Loucy (cell line): Measurements from ENCODE around the gene NAXD.
"Not testable (repeated sequence)": the region's sequence is repeated elsewhere in the genome, so short reads cannot be mapped to it uniquely, and the experiment has no call there.

ENCODE experiments used
- H2AFZ ChIP-seq: fragments of 200-600 bp; sonication (generic); 2 replicates; pipeline ENCODE4 v1.6.0; 2016; ENCODE audit warnings: antibody characterized with exemption, mild to moderate bottlenecking, low read length, moderate library complexity
- H3F3A ChIP-seq: fragments of 200-600 bp; 2 replicates; pipeline ENCODE4 v1.6.0; 2016; ENCODE audit warnings: antibody characterized with exemption, low read depth, mild to moderate bottlenecking
- H3K27me3 ChIP-seq: fragments of 200-600 bp; sonication (generic); 2 replicates; pipeline ENCODE4 v1.6.1; 2014; ENCODE audit warnings: low read length, mild to moderate bottlenecking; ENCODE audit not compliant: insufficient read depth, poor library complexity, severe bottlenecking
- H3K36me3 ChIP-seq: fragments of 200-600 bp; sonication (generic); 2 replicates; pipeline ENCODE4 v1.6.1; 2016; ENCODE audit warnings: low read length; ENCODE audit not compliant: insufficient read depth
- H3K4me1 ChIP-seq: fragments of 200-600 bp; sonication (generic); 2 replicates; pipeline ENCODE4 v1.5.1; 2014; ENCODE audit warnings: low read length, mild to moderate bottlenecking; ENCODE audit not compliant: insufficient read depth, poor library complexity, severe bottlenecking
- H3K4me2 ChIP-seq: fragments of 200-600 bp; sonication (generic); 2 replicates; pipeline ENCODE4 v1.6.0; 2014; ENCODE audit warnings: antibody characterized with exemption, low read length, low read depth, mild to moderate bottlenecking; ENCODE audit not compliant: poor library complexity, severe bottlenecking
- H3K4me3 ChIP-seq: fragments of 200-600 bp; sonication (generic); 2 replicates; pipeline ENCODE4 v1.5.1; 2014; ENCODE audit warnings: low read length, mild to moderate bottlenecking, mixed read lengths; ENCODE audit not compliant: poor library complexity, severe bottlenecking
- H3K79me2 ChIP-seq: fragments of 200-600 bp; sonication (generic); 2 replicates; pipeline ENCODE4 v1.6.1; 2014; ENCODE audit warnings: low read length; ENCODE audit not compliant: insufficient read depth
- H3K9ac ChIP-seq: fragments of 200-600 bp; sonication (generic); 2 replicates; pipeline ENCODE4 v1.6.0; 2014; ENCODE audit warnings: mild to moderate bottlenecking, low read depth, low read length, moderate library complexity; ENCODE audit not compliant: poor library complexity, severe bottlenecking
- H3K9me2 ChIP-seq: fragments of 200-600 bp; sonication (generic); replicated peaks from 2 replicates; pipeline ENCODE4 v1.6.1; 2016; ENCODE audit warnings: low read depth, low read length, mixed read lengths
- H3K9me3 ChIP-seq: fragments of 200-600 bp; sonication (generic); 2 replicates; pipeline ENCODE4 v1.6.1; 2014; ENCODE audit warnings: mild to moderate bottlenecking, antibody characterized with exemption, low read length, low read depth; ENCODE audit not compliant: insufficient read depth
- H4K20me1 ChIP-seq: fragments of 200-600 bp; sonication (generic); 2 replicates; pipeline ENCODE4 v1.6.0; 2014; ENCODE audit warnings: antibody characterized with exemption, low read length, mild to moderate bottlenecking; ENCODE audit not compliant: insufficient read depth, poor library complexity, severe bottlenecking
- EZH2phosphoT487 ChIP-seq: fragments of 200-600 bp; IDR thresholded peaks from 2 replicates; pipeline ENCODE4 v1.6.1; 2018; ENCODE audit warnings: antibody characterized with exemption, mild to moderate bottlenecking, moderate library complexity, borderline replicate concordance
- TF ChIP-seq, protein P1 (sequence below): fragments of 200-600 bp; sonication (generic); conservative IDR thresholded peaks from 2 replicates; pipeline ENCODE4 v1.5.1; 2014; ENCODE audit warnings: mild to moderate bottlenecking, antibody characterized with exemption, low read length

Gene NAXD

GRCh38 chr13:110669036-110669435 lies 53.7 kb downstream of the NAXD start:
- Histone ChIP-seq H2AFZ (no peak overlapping the region), H3K4me3 (no peak overlapping the region), H3K9me3 (no peaks in the 10 kb centered on the region), H3K36me3 (peaks cover 42% of the 10 kb centered on the region; the same call in 1 of the 2 replicates), H3K27me3 (no peaks in the 10 kb centered on the region), H3F3A (no peaks in the 10 kb centered on the region), H3K4me2 (no peak overlapping the region), H3K9me2 (no peaks in the 10 kb centered on the region), H4K20me1 (no peaks in the 10 kb centered on the region), H3K79me2 (no peaks in the 10 kb centered on the region), H3K4me1 (no peaks in the 10 kb centered on the region), H3K9ac (no peak overlapping the region)
- TF ChIP-seq EZH2phosphoT487 = no peak
- TF ChIP-seq, protein P1, sequence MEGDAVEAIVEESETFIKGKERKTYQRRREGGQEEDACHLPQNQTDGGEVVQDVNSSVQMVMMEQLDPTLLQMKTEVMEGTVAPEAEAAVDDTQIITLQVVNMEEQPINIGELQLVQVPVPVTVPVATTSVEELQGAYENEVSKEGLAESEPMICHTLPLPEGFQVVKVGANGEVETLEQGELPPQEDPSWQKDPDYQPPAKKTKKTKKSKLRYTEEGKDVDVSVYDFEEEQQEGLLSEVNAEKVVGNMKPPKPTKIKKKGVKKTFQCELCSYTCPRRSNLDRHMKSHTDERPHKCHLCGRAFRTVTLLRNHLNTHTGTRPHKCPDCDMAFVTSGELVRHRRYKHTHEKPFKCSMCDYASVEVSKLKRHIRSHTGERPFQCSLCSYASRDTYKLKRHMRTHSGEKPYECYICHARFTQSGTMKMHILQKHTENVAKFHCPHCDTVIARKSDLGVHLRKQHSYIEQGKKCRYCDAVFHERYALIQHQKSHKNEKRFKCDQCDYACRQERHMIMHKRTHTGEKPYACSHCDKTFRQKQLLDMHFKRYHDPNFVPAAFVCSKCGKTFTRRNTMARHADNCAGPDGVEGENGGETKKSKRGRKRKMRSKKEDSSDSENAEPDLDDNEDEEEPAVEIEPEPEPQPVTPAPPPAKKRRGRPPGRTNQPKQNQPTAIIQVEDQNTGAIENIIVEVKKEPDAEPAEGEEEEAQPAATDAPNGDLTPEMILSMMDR = no peak

DNA sequence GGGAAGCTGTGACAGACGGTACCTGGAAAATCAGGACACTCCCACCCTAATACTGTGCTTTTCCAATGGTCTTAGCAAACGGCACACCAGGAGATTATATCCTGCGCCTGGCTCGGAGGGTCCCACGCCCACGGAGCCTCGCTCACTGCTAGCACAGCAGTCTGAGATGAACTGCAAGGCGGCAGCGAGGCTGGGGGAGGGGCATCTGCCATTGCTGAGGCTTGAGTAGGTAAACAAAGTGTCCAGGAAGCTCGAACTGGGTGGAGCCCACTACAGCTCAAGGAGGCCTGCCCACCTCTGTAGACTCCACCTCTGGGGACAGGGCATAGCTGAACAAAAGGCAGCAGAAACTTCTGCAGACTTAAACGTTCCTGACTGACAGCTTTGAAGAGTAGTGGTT lies 54.5 kb downstream of the NAXD start:
- not testable (repeated sequence) for H4K20me1 ChIP-seq, H3F3A ChIP-seq, H3K9me2 ChIP-seq, H3K4me1 ChIP-seq, H3K79me2 ChIP-seq, H3K27me3 ChIP-seq, H2AFZ ChIP-seq, H3K4me2 ChIP-seq, H3K9ac ChIP-seq, H3K9me3 ChIP-seq, H3K4me3 ChIP-seq
- H3K36me3 ChIP-seq = peaks cover 37% of the 10 kb centered on the region; the same call in 1 of the 2 replicates

DNA sequence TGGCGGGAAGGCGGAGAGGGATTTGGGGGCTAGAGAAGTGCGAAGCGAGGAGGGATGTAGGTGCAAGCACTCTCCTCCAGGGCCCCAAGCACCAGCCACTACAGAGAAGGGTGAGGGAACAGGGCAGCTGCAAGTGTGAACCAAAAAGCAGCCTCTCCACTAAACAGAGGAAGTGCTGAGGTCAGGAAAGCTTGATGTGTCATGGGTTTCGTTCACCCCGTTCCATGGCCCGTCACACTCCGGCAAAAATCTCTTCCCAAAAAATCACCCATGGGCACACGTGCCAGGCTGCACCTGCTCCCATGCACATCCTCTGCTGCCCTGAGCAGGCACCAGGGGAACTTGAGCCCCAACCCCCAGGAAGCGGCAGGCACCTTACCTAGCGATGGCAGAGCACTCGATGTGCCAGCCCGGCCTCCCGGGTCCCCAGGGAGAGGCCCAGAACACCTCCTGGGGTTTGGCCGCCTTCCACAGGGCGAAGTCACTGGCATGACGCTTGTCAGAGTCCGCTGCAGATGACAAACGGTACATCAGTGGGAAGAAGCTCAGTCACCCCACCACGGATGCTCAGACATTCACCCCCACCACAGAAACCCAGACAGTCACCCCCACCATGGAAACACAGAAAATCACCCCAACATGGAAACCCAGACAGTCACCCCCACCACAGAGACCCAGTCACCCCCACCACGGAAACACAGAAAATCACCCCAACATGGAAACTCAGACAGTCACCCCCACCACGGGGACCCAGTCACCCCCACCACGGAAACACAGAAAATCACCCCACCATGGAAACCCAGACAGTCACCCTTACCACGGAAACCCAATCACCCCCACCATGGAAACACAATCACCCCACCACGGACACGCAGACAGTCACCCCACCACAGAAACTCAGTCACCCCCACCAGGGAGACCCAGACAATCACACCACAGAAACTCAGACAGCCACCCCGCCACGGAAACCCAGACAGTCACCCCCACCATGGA lies 61.5 kb downstream of the NAXD start:
- H3K4me2 ChIP-seq = no peak overlapping the region
- H3K9me2 ChIP-seq = no peaks in the 10 kb centered on the region
- no peaks in the 10 kb centered on the region for H3K4me1 ChIP-seq
- no peak overlapping the region for H3K4me3 ChIP-seq
- peaks cover 21% of the 10 kb centered on the region; the same call in 1 of the 2 replicates for H3K36me3 ChIP-seq
- H3K27me3 ChIP-seq = no peaks in the 10 kb centered on the region
- TF ChIP-seq, protein P1 = no peak
- TF ChIP-seq EZH2phosphoT487 = no peak
- H3K79me2 ChIP-seq = no peaks in the 10 kb centered on the region
- H4K20me1 ChIP-seq = no peaks in the 10 kb centered on the region
- no peaks in the 10 kb centered on the region for H3K9me3 ChIP-seq
- no peak overlapping the region for H3K9ac ChIP-seq
- H3F3A ChIP-seq = no peaks in the 10 kb centered on the region
- no peak overlapping the region for H2AFZ ChIP-seq
